HG02885 (cell line): ENCODE data around the gene CMYA5.
"Not testable (repeated sequence)": the region's sequence is repeated elsewhere in the genome, so short reads cannot be mapped to it uniquely, and the experiment has no call there.

Source experiments
- ATAC-seq: cut with Tn5 transposase; IDR thresholded peaks from one replicate; pipeline ENCODE4 v1.9.1; 2021; ENCODE audit warnings: mild to moderate bottlenecking; ENCODE audit not compliant: unreplicated experiment, poor library complexity

The CMYA5 gene

GRCh38 chr5:79702606-79703380 is 13.2 kb downstream of the CMYA5 start:
- no peak for ATAC-seq

- ATAC-seq, result no peak
Observed at GRCh38 chr5:79703381-79703645, 13.7 kb downstream of the CMYA5 start.

GRCh38 chr5:79704553-79704952 is 14.9 kb downstream of the CMYA5 start:
- no peak for ATAC-seq

GRCh38 chr5:79705632-79706031 is 16.0 kb downstream of the CMYA5 start:
- no peak for ATAC-seq

- ATAC-seq, result not testable (repeated sequence)
Observed at GRCh38 chr5:79706317-79706716, 16.7 kb downstream of the CMYA5 start.

DNA sequence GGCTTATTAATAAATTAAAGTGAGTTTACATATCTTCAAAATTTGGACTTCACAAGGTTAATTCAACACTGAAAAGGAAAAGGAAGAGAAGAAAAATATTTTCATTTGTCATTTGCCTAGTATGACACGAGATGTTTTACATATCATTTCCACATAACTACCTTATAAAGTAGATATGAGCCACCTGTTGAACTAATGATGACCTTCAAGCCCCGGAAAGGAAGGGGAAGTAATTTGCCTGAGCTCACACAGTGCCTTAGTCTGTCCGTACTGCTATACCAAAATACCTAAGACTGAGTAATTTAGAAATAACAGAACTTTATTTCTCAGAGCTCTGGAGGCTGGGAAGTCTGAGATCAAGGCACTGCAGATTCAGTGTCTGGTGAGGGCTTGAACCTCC is 17.9 kb downstream of the CMYA5 start:
- no peak for ATAC-seq

DNA sequence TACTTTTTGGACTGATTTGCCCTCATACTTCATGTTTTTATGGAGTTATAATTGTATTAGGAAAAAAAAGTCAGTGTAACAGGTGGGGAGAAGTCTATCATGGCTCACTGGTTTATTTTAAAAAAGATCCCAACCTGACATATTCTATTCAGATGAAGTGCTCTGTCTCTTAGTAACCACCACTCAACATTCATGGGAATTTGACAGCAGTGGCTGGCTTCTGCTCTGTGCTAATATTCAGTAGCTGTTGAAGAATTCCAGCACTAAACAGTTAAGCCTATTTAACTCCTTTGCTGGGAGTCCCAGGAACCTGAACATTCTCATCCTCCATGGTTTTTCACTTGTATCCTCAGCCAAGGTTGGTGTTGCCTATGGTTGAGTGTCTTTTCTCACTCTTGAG is 23.1 kb downstream of the CMYA5 start:
- ATAC-seq, result no peak

DNA sequence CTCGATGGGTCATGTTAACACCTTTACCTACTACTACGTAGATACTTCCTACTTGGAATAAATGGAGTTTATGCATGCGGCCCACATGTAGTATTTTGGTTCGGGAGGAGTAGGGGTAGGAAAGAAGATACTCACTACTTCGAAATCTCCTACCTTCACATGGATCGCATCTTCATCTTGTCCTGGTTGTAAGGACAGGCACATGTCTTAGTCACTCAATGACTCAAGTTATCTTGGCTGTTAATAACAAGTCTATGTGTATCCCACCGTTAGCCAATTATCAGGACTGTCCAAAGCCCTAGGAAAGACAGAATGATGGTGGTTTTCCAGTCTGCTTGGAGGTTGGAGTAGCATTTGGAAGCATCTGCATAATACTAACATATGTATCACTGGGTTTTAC is 24.1 kb downstream of the CMYA5 start:
- ATAC-seq, result no peak

DNA sequence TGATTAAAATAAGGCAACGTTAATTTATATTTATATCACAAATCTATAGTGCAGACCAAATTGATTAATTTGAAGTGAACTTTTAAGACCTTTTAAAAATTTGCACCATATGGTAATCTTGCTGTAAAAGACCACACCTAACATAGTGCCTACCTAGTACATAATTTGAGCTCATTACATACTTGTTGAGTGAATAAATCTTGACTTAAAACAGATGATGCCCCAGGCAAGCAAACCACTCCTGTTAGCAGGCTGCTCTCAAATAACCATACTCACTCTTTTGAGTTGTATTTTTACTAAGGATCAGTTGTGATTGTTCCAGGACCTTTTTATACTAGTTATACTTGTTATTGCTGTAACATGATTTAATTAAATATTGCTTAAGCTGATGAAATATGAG is 27.2 kb downstream of the CMYA5 start:
- ATAC-seq, result no peak

- no peak for ATAC-seq
Observed at GRCh38 chr5:79720096-79720495, 30.5 kb downstream of the CMYA5 start.

- ATAC-seq, result no peak
Observed at GRCh38 chr5:79727451-79728355, 38.1 kb downstream of the CMYA5 start.

GRCh38 chr5:79728396-79728795 is 38.8 kb downstream of the CMYA5 start:
- no peak for ATAC-seq

- no peak for ATAC-seq
Observed at GRCh38 chr5:79729679-79730078, 40.0 kb downstream of the CMYA5 start.

- ATAC-seq, result no peak
Observed at GRCh38 chr5:79730564-79730963, 40.9 kb downstream of the CMYA5 start.

GRCh38 chr5:79731775-79732174 is 42.1 kb downstream of the CMYA5 start:
- no peak for ATAC-seq

DNA sequence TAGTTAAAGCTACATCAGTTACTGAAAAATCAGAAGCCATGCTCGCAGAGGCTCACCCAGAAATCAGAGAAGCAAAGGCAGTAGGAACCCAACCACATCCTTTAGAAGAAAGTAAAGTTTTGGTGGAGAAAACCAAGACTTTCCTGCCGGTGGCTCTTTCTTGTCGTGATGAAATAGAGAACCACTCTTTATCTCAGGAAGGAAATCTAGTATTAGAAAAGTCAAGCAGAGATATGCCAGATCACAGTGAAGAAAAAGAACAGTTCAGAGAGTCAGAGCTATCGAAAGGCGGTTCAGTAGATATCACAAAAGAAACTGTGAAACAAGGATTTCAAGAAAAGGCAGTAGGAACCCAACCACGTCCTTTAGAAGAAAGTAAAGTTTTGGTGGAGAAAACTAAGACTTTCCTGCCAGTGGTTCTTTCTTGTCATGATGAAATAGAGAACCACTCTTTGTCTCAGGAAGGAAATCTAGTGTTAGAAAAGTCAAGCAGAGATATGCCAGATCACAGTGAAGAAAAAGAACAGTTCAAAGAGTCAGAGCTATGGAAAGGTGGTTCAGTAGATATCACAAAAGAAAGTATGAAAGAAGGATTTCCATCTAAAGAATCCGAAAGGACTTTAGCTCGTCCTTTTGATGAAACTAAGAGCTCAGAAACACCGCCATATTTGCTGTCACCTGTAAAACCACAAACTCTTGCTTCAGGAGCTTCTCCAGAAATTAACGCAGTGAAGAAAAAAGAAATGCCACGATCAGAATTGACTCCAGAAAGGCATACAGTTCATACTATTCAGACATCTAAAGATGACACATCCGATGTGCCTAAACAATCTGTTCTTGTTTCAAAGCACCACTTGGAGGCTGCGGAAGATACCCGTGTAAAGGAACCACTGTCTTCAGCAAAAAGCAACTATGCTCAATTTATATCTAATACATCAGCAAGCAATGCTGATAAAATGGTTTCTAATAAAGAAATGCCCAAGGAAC is 47.2 kb downstream of the CMYA5 start:
- no peak for ATAC-seq

DNA sequence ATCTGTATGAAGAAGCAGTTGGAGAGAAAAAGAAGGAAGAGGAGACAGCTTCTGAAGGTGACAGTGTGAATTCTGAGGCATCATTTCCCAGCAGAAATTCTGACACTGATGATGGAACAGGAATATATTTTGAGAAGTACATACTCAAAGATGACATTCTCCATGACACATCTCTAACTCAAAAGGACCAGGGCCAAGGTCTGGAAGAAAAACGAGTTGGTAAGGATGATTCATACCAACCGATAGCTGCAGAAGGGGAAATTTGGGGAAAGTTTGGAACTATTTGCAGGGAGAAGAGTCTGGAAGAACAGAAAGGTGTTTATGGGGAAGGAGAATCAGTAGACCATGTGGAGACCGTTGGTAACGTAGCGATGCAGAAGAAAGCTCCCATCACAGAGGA is 48.7 kb downstream of the CMYA5 start:
- ATAC-seq, result no peak

DNA sequence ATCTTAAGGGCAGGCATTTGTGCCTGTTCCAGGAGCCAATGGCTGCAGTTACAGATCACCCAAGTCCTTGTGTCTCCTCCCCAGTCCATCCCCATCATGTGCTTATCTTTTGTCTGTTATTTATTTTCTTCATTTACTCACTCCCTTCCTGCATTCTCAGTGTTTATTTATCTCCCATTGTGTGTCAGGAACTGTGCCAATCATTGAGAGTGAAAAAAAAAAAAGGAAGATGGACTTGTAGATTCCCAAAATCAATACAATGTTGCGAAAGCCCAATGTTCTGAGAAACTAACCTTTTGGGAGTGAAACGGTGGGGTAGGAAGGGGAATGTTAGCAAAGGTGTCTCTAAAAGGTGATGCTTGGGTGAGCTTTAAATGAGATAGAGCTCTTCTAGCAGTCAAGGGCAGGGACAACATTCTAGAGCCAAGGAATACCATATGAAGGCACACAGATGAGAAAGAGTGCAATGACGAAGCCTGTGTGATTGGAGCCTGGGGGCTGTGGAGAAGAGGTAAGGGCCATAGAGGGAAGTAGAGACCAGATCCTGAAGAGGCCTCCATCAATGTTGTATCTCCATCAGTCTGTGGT is 53.0 kb downstream of the CMYA5 start:
- no peak for ATAC-seq

DNA sequence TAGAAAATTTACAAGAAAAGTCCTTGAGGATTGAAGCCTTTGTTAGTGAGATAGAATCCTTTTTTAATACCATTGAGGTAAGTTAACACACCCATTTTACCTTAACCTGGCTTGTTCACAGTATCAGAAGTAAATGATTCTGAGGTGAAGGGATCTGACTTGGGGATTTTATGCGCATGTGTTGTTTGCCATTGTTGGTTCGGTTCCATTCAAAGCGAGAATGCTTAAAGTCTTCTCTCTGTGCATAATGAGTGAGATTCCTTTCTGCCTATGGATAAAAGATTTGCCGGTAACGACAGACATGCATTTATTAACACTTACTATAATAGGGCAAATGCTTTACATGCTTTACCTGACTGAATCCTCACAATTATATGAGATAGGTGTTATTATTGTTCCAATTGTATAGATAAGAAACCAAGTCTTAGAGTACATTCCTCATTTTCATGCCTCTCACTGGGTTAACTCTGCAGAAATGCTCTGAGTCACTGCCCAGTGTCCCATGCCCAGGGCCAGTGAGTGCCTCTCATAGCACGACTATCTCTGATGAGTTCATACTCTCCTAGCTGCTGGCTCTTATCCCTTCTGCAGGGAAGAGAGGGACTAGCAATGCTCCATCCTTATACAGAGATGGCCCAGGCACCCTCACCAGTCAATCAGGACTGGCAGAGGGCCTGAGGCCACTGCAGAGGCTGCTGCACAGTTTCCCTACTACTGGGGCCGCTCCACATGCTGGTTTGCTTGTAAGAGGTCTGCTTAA is 54.4 kb downstream of the CMYA5 start:
- no peak for ATAC-seq

- no peak for ATAC-seq
Observed at GRCh38 chr5:79745255-79745654, 55.6 kb downstream of the CMYA5 start.
